ENCODE data around the gene RND3. TPM values are rescaled to one million over a fixed set of nuclear protein-coding genes. Genes with fewer than 3 reads are reported as not detected.

The RND3 gene
- total and polyA plus RNA-seq, 9 of the 15 experiments (the other 6 are each of a cell fraction or from before 2014, with no cell fraction given) = 0.22 to 0.64 (median 0.29) TPM; not detected in 4

DNA sequence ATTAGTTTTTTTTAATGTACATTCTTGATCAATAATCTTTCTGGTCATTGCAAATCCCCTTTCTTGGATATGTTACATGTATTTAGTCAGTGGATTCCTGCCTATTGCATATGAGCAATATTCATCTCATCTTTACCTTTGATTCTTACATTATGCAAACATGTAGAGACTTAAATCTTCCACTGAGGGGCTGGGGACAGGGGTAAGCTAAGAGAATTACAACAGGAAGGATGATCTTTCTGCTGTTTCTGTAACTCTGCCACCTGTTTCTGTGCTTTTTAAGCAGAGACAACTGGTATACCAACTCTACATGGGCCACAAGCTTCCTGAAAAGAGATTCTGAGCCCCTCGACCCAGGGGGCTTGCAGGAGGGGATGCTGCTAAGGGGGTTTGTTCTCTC lies 68.6 kb downstream of the RND3 start:
- Histone ChIP-seq H3K4me2 (ENCODE audit: insufficient read depth, low read length) (no peak overlapping the region), H3K4me3 (no peak overlapping the region), H2AFZ (ENCODE audit: low read depth, low read length) (no peak overlapping the region), H3K27me3 (ENCODE audit: control insufficient read depth in 2 of 2, insufficient read depth in 2 of 2, low read length in 2 of 2) (no peaks in the 10 kb centered on the region), H3K9me3 (replicated peaks; ENCODE audit: control insufficient read depth, insufficient read depth, low read depth, low read length) (no peaks in the 10 kb centered on the region; the same call in 1 of the 2 replicates), H4K20me1 (replicated peaks; ENCODE audit: control insufficient read depth, insufficient read depth, low read length) (no peaks in the 10 kb centered on the region), H3K27ac (ENCODE audit: extremely low read depth, low read depth, low read length) (no peak overlapping the region), H3K4me1 (replicated peaks in 1 of 2; ENCODE audit: control insufficient read depth in 2 of 2, insufficient read depth in 2 of 2, low read length in 2 of 2) (no peaks in the 10 kb centered on the region), H3K79me2 (ENCODE audit: control insufficient read depth, insufficient read depth, low read length) (no peaks in the 10 kb centered on the region), H3K9ac (ENCODE audit: insufficient read depth in 1 of 2, low read depth in 2 of 2, low read length in 2 of 2) (no peak overlapping the region), H3K9me1 (ENCODE audit: control insufficient read depth, insufficient read depth, low read length) (no peaks in the 10 kb centered on the region), H3K36me3 (ENCODE audit: control insufficient read depth, insufficient read depth, low read length) (no peaks in the 10 kb centered on the region)
- BruUV-seq (replicated peaks) = no TSS peak
- ChIA-PET CTCF (ENCODE audit: low intra/inter-chr PET ratio) (no interaction called here), POLR2A (no interaction called here)
- intact Hi-C loops (cut with micrococcal nuclease) = no loop called here
- FAIRE-seq (no peak), DNase-seq (ENCODE audit: extremely low read depth in 1 of 4, low spot score in 3 of 4) (no peak), ATAC-seq (no peak)
- no peak for TF ChIP-seq PHF21A (IDR thresholded peaks at IDR 0.05; ENCODE audit: borderline replicate concordance, low read depth)
- TF ChIP-seq TCFL5 (CRISPR knock-in tag; conservative IDR thresholded peaks at IDR 0.05) = no peak
- TF ChIP-seq HMGN3 (IDR thresholded peaks at IDR 0.05; ENCODE audit: borderline replicate concordance, extremely low read depth, insufficient read length, low read depth, low read length) = no peak
- TF ChIP-seq, protein P1, sequence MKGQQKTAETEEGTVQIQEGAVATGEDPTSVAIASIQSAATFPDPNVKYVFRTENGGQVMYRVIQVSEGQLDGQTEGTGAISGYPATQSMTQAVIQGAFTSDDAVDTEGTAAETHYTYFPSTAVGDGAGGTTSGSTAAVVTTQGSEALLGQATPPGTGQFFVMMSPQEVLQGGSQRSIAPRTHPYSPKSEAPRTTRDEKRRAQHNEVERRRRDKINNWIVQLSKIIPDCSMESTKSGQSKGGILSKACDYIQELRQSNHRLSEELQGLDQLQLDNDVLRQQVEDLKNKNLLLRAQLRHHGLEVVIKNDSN (CRISPR knock-in tag; IDR thresholded peaks at IDR 0.05) = no peak
- TF ChIP-seq PHTF2 (CRISPR knock-in tag; IDR thresholded peaks at IDR 0.05) = no peak
- TF ChIP-seq CBFA2T3 (IDR thresholded peaks at IDR 0.05) = no peak
- TF ChIP-seq ZSCAN29 (IDR thresholded peaks at IDR 0.05) = no peak
- TF ChIP-seq, protein P2, sequence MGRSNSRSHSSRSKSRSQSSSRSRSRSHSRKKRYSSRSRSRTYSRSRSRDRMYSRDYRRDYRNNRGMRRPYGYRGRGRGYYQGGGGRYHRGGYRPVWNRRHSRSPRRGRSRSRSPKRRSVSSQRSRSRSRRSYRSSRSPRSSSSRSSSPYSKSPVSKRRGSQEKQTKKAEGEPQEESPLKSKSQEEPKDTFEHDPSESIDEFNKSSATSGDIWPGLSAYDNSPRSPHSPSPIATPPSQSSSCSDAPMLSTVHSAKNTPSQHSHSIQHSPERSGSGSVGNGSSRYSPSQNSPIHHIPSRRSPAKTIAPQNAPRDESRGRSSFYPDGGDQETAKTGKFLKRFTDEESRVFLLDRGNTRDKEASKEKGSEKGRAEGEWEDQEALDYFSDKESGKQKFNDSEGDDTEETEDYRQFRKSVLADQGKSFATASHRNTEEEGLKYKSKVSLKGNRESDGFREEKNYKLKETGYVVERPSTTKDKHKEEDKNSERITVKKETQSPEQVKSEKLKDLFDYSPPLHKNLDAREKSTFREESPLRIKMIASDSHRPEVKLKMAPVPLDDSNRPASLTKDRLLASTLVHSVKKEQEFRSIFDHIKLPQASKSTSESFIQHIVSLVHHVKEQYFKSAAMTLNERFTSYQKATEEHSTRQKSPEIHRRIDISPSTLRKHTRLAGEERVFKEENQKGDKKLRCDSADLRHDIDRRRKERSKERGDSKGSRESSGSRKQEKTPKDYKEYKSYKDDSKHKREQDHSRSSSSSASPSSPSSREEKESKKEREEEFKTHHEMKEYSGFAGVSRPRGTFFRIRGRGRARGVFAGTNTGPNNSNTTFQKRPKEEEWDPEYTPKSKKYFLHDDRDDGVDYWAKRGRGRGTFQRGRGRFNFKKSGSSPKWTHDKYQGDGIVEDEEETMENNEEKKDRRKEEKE (IDR thresholded peaks at IDR 0.05; ENCODE audit: borderline replicate concordance in 1 of 2, control insufficient read depth in 1 of 2, low read depth in 2 of 2, low read length in 1 of 2) = no peak
- TF ChIP-seq, protein P3, sequence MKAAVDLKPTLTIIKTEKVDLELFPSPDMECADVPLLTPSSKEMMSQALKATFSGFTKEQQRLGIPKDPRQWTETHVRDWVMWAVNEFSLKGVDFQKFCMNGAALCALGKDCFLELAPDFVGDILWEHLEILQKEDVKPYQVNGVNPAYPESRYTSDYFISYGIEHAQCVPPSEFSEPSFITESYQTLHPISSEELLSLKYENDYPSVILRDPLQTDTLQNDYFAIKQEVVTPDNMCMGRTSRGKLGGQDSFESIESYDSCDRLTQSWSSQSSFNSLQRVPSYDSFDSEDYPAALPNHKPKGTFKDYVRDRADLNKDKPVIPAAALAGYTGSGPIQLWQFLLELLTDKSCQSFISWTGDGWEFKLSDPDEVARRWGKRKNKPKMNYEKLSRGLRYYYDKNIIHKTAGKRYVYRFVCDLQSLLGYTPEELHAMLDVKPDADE (conservative IDR thresholded peaks at IDR 0.05; ENCODE audit: control insufficient read depth, low read depth, low read length) = no peak
- no peak for TF ChIP-seq ZNF24 (IDR thresholded peaks at IDR 0.05)
- no peak for TF ChIP-seq MEIS2 (IDR thresholded peaks at IDR 0.05; ENCODE audit: partially characterized antibody)
- no peak for TF ChIP-seq PTRF (tag; IDR thresholded peaks at IDR 0.05)
- no peak for TF ChIP-seq SAP30 (IDR thresholded peaks at IDR 0.05; ENCODE audit: borderline replicate concordance, insufficient read depth, low read depth, low read length, poor library complexity, severe bottlenecking)
- TF ChIP-seq, protein P4, sequence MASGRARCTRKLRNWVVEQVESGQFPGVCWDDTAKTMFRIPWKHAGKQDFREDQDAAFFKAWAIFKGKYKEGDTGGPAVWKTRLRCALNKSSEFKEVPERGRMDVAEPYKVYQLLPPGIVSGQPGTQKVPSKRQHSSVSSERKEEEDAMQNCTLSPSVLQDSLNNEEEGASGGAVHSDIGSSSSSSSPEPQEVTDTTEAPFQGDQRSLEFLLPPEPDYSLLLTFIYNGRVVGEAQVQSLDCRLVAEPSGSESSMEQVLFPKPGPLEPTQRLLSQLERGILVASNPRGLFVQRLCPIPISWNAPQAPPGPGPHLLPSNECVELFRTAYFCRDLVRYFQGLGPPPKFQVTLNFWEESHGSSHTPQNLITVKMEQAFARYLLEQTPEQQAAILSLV (tag; IDR thresholded peaks at IDR 0.05) = no peak
- TF ChIP-seq, protein P5, sequence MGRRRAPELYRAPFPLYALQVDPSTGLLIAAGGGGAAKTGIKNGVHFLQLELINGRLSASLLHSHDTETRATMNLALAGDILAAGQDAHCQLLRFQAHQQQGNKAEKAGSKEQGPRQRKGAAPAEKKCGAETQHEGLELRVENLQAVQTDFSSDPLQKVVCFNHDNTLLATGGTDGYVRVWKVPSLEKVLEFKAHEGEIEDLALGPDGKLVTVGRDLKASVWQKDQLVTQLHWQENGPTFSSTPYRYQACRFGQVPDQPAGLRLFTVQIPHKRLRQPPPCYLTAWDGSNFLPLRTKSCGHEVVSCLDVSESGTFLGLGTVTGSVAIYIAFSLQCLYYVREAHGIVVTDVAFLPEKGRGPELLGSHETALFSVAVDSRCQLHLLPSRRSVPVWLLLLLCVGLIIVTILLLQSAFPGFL (CRISPR knock-in tag; IDR thresholded peaks at IDR 0.05) = no peak
- no peak for TF ChIP-seq NCOA2 (IDR thresholded peaks at IDR 0.05; ENCODE audit: partially characterized antibody in 2 of 2)
- WGBS (ENCODE audit: insufficient coverage, low coverage, missing lambda C conversion rate) = 0% methylated on average over 1 of the region's 1 CpG
- in situ Hi-C loops (cut with MboI) = no loop called here
